ENCODE measurements around the gene SMS. TPM values are rescaled to one million over a fixed set of nuclear protein-coding genes. Genes with fewer than 3 reads are reported as not detected.

Gene SMS
- total and polyA plus RNA-seq, 2 of the 13 experiments (the other 11 are each of a cell fraction or from before 2014, with no cell fraction given), result 40.5 to 91.9 TPM

DNA sequence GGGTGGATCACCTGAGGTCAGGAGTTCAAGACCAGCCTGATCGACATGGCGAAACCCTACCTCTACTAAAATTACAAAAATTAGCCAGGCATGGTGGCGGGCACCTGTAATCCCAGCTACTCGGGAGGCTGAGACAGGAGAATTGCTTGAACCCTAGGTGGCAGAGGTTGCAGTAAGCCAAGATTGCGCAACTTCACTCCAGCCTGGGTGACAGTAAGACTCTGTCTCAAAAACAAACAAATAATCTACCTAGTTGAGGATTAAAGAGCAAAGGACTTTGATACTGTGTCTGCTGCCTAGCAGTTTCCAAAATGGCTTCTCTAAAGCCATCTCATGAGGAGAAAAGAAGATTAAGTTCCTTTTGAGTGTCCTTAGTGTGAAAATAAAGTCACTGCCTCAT is 37.8 kb downstream of the SMS start (continued):
- TF ChIP-seq, protein P1, sequence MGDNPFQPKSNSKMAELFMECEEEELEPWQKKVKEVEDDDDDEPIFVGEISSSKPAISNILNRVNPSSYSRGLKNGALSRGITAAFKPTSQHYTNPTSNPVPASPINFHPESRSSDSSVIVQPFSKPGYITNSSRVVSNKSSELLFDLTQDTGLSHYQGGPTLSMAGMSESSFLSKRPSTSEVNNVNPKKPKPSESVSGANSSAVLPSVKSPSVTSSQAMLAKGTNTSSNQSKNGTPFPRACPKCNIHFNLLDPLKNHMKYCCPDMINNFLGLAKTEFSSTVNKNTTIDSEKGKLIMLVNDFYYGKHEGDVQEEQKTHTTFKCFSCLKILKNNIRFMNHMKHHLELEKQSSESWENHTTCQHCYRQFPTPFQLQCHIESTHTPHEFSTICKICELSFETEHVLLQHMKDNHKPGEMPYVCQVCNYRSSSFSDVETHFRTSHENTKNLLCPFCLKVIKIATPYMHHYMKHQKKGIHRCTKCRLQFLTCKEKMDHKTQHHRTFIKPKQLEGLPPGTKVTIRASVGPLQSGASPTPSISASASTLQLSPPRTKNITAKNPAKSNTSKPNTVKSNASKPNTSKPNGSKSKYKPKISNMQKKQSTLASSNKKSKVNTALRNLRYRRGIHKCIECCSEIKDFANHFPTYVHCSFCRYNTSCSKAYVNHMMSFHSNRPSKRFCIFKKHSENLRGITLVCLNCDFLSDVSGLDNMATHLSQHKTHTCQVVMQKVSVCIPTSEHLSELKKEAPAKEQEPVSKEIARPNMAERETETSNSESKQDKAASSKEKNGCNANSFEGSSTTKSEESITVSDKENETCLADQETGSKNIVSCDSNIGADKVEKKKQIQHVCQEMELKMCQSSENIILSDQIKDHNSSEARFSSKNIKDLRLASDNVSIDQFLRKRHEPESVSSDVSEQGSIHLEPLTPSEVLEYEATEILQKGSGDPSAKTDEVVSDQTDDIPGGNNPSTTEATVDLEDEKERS (CRISPR knock-in tag; IDR thresholded peaks at IDR 0.05), result peak; percentile 78; the same call in 1 of the 2 replicates
- TF ChIP-seq PITX1 (CRISPR knock-in tag; IDR thresholded peaks at IDR 0.05) (peak; percentile 61; the same call in 1 of the 2 replicates), ZMYM4 (CRISPR knock-in tag; IDR thresholded peaks at IDR 0.05) (peak; percentile 56), ZNF644 (CRISPR knock-in tag; IDR thresholded peaks at IDR 0.05; ENCODE audit: low read depth) (peak; percentile 77; the same call in 1 of the 2 replicates), ZFAT (CRISPR knock-in tag; conservative IDR thresholded peaks at IDR 0.05) (no peak), MXI1 (IDR thresholded peaks at IDR 0.05; ENCODE audit: borderline replicate concordance, low read depth, low read length) (no peak), MTA3 (CRISPR knock-in tag; IDR thresholded peaks at IDR 0.05) (no peak), TBP (CRISPR knock-in tag; IDR thresholded peaks at IDR 0.05) (no peak), ZNF460 (CRISPR knock-in tag; IDR thresholded peaks at IDR 0.05; ENCODE audit: borderline replicate concordance) (peak; percentile 98), ZNF629 (CRISPR knock-in tag; conservative IDR thresholded peaks at IDR 0.05) (no peak), ADNP (CRISPR knock-in tag; IDR thresholded peaks at IDR 0.05) (peak; percentile 76; the same call in 1 of the 2 replicates), REL (CRISPR knock-in tag; conservative IDR thresholded peaks at IDR 0.05) (no peak), ZNF749 (CRISPR knock-in tag; IDR thresholded peaks at IDR 0.05; ENCODE audit: borderline replicate concordance) (no peak), ZNF138 (CRISPR knock-in tag; IDR thresholded peaks at IDR 0.05; ENCODE audit: low read depth) (no peak)
- TF ChIP-seq, protein P2, sequence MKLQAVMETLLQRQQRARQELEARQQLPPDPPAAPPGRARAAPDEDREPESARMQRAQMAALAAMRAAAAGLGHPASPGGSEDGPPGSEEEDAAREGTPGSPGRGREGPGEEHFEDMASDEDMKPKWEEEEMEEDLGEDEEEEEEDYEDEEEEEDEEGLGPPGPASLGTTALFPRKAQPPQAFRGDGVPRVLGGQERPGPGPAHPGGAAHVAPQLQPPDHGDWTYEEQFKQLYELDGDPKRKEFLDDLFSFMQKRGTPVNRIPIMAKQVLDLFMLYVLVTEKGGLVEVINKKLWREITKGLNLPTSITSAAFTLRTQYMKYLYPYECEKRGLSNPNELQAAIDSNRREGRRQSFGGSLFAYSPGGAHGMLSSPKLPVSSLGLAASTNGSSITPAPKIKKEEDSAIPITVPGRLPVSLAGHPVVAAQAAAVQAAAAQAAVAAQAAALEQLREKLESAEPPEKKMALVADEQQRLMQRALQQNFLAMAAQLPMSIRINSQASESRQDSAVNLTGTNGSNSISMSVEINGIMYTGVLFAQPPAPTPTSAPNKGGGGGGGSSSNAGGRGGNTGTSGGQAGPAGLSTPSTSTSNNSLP (IDR thresholded peaks at IDR 0.05; ENCODE audit: low read depth, low read length), result no peak
- TF ChIP-seq, protein P3, sequence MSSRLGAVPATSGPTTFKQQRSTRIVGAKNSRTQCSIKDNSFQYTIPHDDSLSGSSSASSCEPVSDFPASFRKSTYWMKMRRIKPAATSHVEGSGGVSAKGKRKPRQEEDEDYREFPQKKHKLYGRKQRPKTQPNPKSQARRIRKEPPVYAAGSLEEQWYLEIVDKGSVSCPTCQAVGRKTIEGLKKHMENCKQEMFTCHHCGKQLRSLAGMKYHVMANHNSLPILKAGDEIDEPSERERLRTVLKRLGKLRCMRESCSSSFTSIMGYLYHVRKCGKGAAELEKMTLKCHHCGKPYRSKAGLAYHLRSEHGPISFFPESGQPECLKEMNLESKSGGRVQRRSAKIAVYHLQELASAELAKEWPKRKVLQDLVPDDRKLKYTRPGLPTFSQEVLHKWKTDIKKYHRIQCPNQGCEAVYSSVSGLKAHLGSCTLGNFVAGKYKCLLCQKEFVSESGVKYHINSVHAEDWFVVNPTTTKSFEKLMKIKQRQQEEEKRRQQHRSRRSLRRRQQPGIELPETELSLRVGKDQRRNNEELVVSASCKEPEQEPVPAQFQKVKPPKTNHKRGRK (CRISPR knock-in tag; IDR thresholded peaks at IDR 0.05), result no peak
- TF ChIP-seq, protein P4, sequence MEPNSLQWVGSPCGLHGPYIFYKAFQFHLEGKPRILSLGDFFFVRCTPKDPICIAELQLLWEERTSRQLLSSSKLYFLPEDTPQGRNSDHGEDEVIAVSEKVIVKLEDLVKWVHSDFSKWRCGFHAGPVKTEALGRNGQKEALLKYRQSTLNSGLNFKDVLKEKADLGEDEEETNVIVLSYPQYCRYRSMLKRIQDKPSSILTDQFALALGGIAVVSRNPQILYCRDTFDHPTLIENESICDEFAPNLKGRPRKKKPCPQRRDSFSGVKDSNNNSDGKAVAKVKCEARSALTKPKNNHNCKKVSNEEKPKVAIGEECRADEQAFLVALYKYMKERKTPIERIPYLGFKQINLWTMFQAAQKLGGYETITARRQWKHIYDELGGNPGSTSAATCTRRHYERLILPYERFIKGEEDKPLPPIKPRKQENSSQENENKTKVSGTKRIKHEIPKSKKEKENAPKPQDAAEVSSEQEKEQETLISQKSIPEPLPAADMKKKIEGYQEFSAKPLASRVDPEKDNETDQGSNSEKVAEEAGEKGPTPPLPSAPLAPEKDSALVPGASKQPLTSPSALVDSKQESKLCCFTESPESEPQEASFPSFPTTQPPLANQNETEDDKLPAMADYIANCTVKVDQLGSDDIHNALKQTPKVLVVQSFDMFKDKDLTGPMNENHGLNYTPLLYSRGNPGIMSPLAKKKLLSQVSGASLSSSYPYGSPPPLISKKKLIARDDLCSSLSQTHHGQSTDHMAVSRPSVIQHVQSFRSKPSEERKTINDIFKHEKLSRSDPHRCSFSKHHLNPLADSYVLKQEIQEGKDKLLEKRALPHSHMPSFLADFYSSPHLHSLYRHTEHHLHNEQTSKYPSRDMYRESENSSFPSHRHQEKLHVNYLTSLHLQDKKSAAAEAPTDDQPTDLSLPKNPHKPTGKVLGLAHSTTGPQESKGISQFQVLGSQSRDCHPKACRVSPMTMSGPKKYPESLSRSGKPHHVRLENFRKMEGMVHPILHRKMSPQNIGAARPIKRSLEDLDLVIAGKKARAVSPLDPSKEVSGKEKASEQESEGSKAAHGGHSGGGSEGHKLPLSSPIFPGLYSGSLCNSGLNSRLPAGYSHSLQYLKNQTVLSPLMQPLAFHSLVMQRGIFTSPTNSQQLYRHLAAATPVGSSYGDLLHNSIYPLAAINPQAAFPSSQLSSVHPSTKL (CRISPR knock-in tag; IDR thresholded peaks at IDR 0.05), result 0 out of 2 replicates have a peak, but pooled peaks have one; percentile 46

Measured in HepG2 (cell line).